HL-60 (cell line): ENCODE results near the gene RSPH6A.

Experiments used
- DNase-seq, 2 experiments: peaks; one replicate each; pipeline ENCODE4 v3.0.0-alpha.2; 2010 to 2020; ENCODE audit warnings: low read depth in 1 of 2, low spot score in 1 of 2
- H3K27ac ChIP-seq: fragments of 250-450 bp; sonication (Bioruptor Pico); replicated peaks from 2 replicates; pipeline ENCODE4 v1.5.1; 2020; ENCODE audit warnings: mild to moderate bottlenecking, moderate library complexity
- H3K27me3 ChIP-seq: fragments of 250-450 bp; sonication (Bioruptor Pico); 2 replicates; pipeline ENCODE4 v1.5.1; 2021; ENCODE audit warnings: mild to moderate bottlenecking, moderate library complexity; ENCODE audit not compliant: insufficient read depth, poor library complexity, severe bottlenecking
- H3K4me3 ChIP-seq: replicated peaks from 2 replicates; pipeline ENCODE4 v1.5.1; 2011; ENCODE audit warnings: mild to moderate bottlenecking, control low read depth, low read length; ENCODE audit not compliant: insufficient read depth
- CTCF ChIP-seq: IDR thresholded peaks from one replicate; pipeline ENCODE4 v1.5.1; 2011; ENCODE audit warnings: low read length, control low read depth, inconsistent platforms; ENCODE audit not compliant: insufficient read depth
- GABPA ChIP-seq: IDR thresholded peaks from 2 replicates; pipeline ENCODE4 v1.6.1; 2012; ENCODE audit warnings: low read depth
- POLR2AphosphoS5 ChIP-seq: IDR thresholded peaks from 2 replicates; pipeline ENCODE4 v1.6.1; 2012; ENCODE audit warnings: low read depth
- REST ChIP-seq: IDR thresholded peaks from 2 replicates; pipeline ENCODE4 v1.6.1; 2012; ENCODE audit warnings: low read depth; ENCODE audit not compliant: insufficient replicate concordance
- SPI1 ChIP-seq: IDR thresholded peaks from 2 replicates; pipeline ENCODE4 v1.6.1; 2012; ENCODE audit warnings: low read depth, mild to moderate bottlenecking, borderline replicate concordance

The RSPH6A gene

GRCh38 chr19:45772130-45772840 is 42.8 kb downstream of the RSPH6A start:
- no peak overlapping the region for H3K27ac ChIP-seq

GRCh38 chr19:45771311-45771933 is 43.7 kb downstream of the RSPH6A start:
- Histone ChIP-seq H3K27me3 (peaks cover 41% of the 10 kb centered on the region), H3K27ac (no peak overlapping the region), H3K4me3 (no peak overlapping the region)
- DNase-seq, result no peak
- TF ChIP-seq GABPA (no peak), SPI1 (no peak), POLR2AphosphoS5 (no peak), REST (no peak)

More at GRCh38 chr19:45772130-45772840, 42.8 kb downstream of the RSPH6A start:
- TF ChIP-seq POLR2AphosphoS5, result no peak
- TF ChIP-seq SPI1, result no peak
- no peak for TF ChIP-seq REST
- TF ChIP-seq CTCF, result no peak
- no peak for TF ChIP-seq GABPA
- no peak overlapping the region for H3K4me3 ChIP-seq
- peaks cover 42% of the 10 kb centered on the region for H3K27me3 ChIP-seq
- DNase-seq, result peak in 1 of 2 experiments; percentile 32

GRCh38 chr19:45770192-45771101 is 44.7 kb downstream of the RSPH6A start:
- Histone ChIP-seq H3K27me3 (peaks cover 41% of the 10 kb centered on the region), H3K27ac (no peak overlapping the region), H3K4me3 (peak overlapping the region; percentile 69)
- TF ChIP-seq GABPA (no peak), CTCF (peak; percentile 40)
- DNase-seq, result peak; percentile 81 to 85

- H3K27me3 ChIP-seq, result peaks cover 40% of the 10 kb centered on the region
- DNase-seq, result peak in 1 of 2 experiments; percentile 45
- H3K27ac ChIP-seq, result no peak overlapping the region; the same call in 1 of the 2 replicates
- TF ChIP-seq POLR2AphosphoS5 (no peak), SPI1 (no peak), CTCF (no peak), GABPA (no peak), REST (no peak)
- H3K4me3 ChIP-seq, result peak overlapping the region; percentile 69
These were observed 45.3 kb downstream of the RSPH6A start for GRCh38 chr19:45769821-45770191.
